NCI-H82 treated with DMSO at 0.1 percent for 48 hours (cell line): ENCODE data around the gene GUCA2B.

Experiments
- DNase-seq: peaks from one replicate; lab custom pipeline; 2025; ENCODE audit not compliant: unreplicated experiment; lab: John Stamatoyannopoulos, UW

Gene GUCA2B

DNA sequence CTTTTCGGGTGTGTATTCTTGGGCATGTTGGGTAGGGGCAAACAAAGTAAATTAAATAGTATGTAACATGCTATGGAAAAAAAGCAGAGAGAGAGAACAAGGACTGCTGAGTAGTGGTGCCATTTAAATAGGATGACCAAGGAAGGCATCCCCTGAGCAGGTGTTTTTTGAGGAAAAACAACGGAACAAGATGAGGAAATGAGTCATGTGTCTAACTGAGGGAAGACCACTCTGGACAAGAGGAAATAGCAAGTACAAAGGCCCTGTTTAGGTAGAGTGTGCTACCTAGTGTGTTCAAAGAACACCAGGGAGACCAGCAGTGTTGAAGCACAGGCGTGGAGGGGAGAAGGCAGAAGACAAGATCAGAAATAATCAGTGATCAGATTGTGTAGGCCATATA, 31.4 kb downstream of the GUCA2B start:
- DNase-seq = no peak

DNA sequence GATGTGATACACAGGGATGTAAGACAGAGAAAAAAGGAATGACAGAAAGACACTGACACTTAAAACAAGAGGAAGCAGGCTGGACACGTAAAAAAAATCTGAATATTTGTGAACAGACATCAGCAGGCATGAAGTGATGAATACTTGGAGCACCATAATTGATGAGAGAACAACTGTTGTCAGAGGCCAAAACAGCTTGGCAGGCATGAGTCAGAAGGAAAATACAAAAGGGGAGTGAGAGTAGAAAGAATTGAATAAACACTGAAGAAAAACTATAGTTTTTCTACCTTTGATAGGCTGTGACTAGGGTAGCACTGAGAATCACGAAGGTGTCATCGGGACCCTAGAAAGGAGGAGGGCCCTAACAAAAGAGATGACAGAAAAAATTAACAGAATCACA, 32.9 kb downstream of the GUCA2B start:
- no peak for DNase-seq

DNA sequence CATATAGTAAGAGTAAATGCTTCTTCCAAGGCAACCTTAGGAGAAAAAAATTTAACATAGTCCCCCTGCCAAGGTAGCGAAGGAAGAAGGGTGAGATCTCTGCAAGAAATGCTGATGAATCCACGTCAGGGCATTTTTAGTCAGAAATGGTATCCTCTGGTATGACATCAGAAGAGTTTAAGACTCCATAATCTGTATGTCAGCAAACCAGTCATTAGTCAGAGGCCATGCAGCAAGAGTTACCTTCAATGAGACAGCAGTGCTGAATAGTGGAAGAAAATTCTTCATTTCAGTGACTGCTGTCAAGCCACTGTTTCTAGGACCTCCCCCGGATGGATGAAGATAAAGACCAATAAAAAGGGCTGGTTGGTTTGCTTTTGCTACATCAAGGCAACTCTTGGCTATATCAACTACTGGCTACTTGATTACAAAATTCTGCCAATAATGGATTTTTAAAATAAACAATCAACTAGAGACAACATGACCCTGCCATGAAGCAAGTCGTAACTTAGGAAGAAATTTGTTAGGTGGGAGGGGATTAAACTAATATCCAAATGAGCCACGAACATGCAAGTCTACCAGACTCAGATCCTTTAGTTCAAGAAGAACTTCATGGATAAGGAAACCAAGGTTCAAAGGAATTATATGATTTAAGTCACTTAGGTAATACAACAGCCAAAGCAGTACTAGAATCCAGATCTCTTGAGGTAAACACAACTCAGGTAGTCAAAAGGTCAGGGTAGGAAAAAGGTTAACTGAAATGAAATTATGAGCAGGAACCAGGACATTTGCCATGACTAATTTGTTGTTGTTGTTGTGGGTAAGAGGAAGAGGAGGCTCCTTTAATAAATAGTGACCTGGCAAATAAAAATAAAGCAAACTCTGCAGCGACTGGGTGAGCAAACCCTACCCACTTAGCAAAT, 37.0 kb downstream of the GUCA2B start:
- no peak for DNase-seq

DNA sequence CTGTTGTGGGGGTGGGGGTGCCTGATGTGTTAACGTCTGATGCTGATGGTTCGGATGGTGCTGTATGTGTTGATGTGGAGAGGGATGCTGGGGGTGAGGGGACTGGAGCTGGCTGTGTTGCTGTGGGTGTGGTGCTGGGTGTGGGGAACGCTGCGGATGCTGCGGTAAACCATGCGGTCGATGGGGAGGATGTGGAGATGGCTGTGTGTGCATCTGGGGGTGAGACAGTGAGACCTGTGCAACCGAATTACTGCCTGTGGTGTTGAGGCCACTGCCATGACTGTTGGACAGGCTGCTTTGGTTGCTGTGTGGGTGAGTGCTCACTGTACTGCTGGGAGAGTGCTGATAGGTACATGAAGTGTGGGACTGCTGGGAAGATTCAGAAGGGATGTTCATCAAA, 38.1 kb downstream of the GUCA2B start:
- DNase-seq = no peak

DNA sequence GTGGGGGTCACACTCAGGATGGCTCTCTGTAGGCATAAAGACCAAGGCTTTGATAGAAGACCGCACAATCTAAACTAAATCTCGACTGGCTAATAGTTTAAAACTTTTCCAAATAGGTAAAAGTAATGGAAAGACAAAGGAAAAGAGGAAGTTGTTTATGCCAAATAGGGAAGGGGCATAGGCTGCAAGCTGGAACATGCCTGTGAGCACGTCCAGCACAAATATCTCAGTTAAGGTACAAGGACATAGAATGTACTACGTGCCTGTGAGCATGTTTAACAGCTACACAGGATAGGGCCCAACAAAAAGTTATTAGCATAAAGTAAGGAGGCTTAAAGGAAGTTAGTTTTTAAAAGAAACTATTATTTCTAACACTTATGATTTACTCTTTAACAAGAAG, 38.9 kb downstream of the GUCA2B start:
- no peak for DNase-seq

DNA sequence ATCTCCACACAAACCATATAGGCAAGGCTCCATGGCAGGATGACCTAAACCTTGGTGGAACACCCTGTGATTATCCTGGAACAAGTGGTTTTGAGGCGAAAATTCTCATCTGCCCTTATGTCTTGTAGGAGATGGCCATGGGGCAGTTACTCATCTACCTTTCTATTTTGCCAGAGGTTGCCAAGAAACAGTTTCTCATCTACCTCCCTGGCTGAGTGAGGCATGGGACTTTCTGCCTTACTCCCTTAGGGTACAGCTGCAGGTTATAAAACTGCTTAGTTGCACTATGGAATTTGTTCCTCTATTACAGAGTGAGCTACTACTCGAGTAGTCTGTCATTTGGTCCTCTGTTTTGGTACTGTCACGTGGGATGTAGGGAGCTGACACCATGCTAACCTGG, 42.6 kb downstream of the GUCA2B start:
- no peak for DNase-seq

DNA sequence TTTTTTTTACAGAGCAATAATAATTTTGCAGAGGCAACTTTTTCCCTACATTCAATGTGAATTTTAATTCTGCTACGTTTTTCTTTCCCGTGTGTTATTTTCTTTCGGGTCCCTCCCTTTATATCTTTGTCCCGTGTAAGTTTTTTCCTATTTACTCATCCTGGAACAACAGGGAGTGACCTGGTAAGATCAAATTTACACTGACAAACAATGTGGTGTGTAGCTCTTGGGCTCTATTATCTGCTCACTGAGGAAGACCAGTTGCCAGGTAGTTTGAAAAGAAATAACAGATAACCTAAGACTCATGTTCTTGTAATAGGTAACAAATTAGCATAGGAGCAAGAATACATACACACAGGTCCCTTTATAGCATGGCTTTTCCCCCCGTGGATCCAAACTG, 45.0 kb downstream of the GUCA2B start:
- DNase-seq = no peak

DNA sequence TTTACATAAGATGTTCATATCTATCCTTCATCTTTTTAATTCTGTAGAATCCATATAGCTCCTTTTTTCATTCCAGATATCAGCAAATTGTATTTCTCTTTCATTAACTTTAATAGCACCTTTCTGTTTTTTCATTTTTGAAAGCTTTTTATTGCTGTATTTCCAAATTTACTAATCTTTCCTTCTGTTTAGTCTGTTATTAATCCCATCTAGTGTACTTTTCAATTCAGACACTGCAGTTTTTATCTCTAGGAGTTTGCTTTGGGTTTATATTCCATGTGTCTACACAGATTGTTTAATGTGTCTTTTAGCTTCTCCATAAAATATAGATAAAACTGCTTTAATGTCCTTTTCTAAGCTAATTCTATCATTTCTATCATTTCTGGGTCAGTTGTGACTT, 48.8 kb downstream of the GUCA2B start:
- DNase-seq = no peak
